SK-N-SH (cell line): ENCODE results near the gene TFPI2.

ENCODE experiments used
- CTCF ChIP-seq: fragments of 200-600 bp; sonication (generic); IDR thresholded peaks from 2 replicates; pipeline ENCODE4 v1.6.1; 2017; ENCODE audit warnings: antibody characterized with exemption, mild to moderate bottlenecking, moderate library complexity
- POLR2AphosphoS5 ChIP-seq: IDR thresholded peaks from 2 replicates; pipeline ENCODE4 v1.6.1; 2012; ENCODE audit warnings: low read depth, low read length

- TF ChIP-seq CTCF (no peak), POLR2AphosphoS5 (0 out of 2 replicates have a peak, but pooled peaks have one; percentile 16)
Measured at GRCh38 chr7:93890464-93891068, at the start of gene TFPI2.
